Right cardiac atrium (tissue), 5 donors: ENCODE measurements around the gene SLC15A1. TPM values are rescaled to one million over a fixed set of nuclear protein-coding genes. Genes with fewer than 3 reads are reported as not detected.
"Not testable (repeated sequence)": the region's sequence is repeated elsewhere in the genome, so short reads cannot be mapped to it uniquely, and the experiment has no call there.

Experiments
- ATAC-seq, 2 donors: fragments of 200-7000 bp; cut with Tn5 transposase; one replicate each; pipeline versions ENCODE4 v1.8.0 to v1.9.1; 2020; ENCODE audit warnings: moderate library complexity in 2 of 2, mild to moderate bottlenecking in 1 of 2
- DNase-seq, 3 donors: peaks; one replicate each; pipeline ENCODE4 v3.0.0-alpha.2; 2020
- H3K27ac ChIP-seq: one replicate; pipeline ENCODE4 v1.5.1; 2013; ENCODE audit warnings: mild to moderate bottlenecking, low read length, control low read depth, moderate library complexity
- H3K27me3 ChIP-seq: one replicate; pipeline ENCODE4 v1.6.1; 2013; ENCODE audit not compliant: control insufficient read depth, insufficient read depth
- H3K4me1 ChIP-seq: one replicate; pipeline ENCODE4 v1.6.1; 2013; ENCODE audit warnings: low read length; ENCODE audit not compliant: control insufficient read depth, insufficient read depth
- H3K4me3 ChIP-seq: one replicate; pipeline ENCODE4 v1.5.1; 2013; ENCODE audit warnings: low read length, control low read depth
- H3K9me3 ChIP-seq: one replicate; pipeline ENCODE4 v1.6.1; 2013; ENCODE audit warnings: low read length; ENCODE audit not compliant: control insufficient read depth
- WGBS: extraction: QIAGEN DNeasy Blood & Tissue Kit; methylation state at CpG from one replicate; pipeline ENCODE4 v1.1.7; 2013; 5-methylcytosine and 5-hydroxymethylcytosine counted together
- intact Hi-C, 4 donors: fragments of 100-400 bp; cut with DNase I; formaldehyde crosslinking; loops; one replicate each; pipeline versions ENCODE4 v1.11.0 to v1.14.0; 2022 to 2023
- polyA plus RNA-seq: library from polyadenylated mRNA; stranded (reverse); fragments of 200-250 nt; gene quantifications from one replicate; pipeline ENCODE4 v1.2.3, GENCODE V29; 2013
- total RNA-seq, 4 donors: library from RNA; stranded (reverse); fragmentation: NEBNext Ultra II Directional; extraction: Animal tissue kit (Norgen Biotek cat#: 25700); gene quantifications; one replicate each; pipeline ENCODE4 v1.2.1, GENCODE V29; 2021
- donor health status: healthy with polysubstance abuse.
- donor health status: DM: no; HTN: yes; CAD: no.
- donor health status: DM: no; HTN: no; CAD: no.
- donor health status: DM: no; HTN: yes; CAD: no; lungs with severe emphysema.
- donor health status: DM: yes; HTN: yes; CAD: no.

The SLC15A1 gene
- total and polyA plus RNA-seq, 5 donors, result 0.11 TPM; not detected in 4

GRCh38 chr13:98768522-98768921 lies 16.1 kb upstream of the SLC15A1 start:
- ATAC-seq (no peak), DNase-seq (no peak)
- intact Hi-C loops, result no loop called here
- Histone ChIP-seq H3K27ac (no peak overlapping the region), H3K4me3 (no peak overlapping the region), H3K4me1 (no peaks in the 10 kb centered on the region), H3K9me3 (no peaks in the 10 kb centered on the region), H3K27me3 (no peaks in the 10 kb centered on the region)
- 82% methylated on average over 4 of the region's 4 CpGs for WGBS

- Histone ChIP-seq H3K27ac (no peak overlapping the region), H3K9me3 (no peaks in the 10 kb centered on the region), H3K27me3 (no peaks in the 10 kb centered on the region), H3K4me3 (no peak overlapping the region), H3K4me1 (no peaks in the 10 kb centered on the region)
- 75% methylated on average over 11 of the region's 11 CpGs for WGBS
- DNase-seq (no peak), ATAC-seq (no peak)
- intact Hi-C loops, result no loop called here
Measured at GRCh38 chr13:98766697-98767096, 14.2 kb upstream of the SLC15A1 start.

DNA sequence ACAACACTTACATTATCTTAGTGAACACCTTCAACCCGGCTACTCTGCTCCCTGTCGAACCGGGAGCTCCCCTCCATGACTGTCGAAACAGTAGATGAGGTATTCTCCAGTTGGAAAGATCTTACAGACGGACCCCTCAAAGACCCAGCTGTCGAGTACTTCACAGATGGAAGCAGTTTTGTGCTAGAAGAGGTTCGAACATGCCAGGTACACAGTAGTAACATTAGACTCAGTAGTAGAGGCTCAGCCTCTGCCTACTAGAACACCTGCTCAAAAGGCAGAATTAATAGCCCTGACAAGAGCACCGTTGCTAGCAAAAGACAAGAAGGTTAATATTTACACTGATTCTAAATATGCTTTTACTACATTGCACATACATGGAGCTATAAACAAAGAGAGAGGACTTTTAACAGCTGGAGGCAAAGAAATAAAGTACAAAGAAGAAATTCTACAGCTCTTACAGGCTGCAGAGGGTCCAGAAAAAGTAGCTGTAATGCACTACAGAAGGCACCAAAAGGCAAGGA lies 13.6 kb upstream of the SLC15A1 start:
- no peaks in the 10 kb centered on the region for H3K4me1 ChIP-seq
- H3K27me3 ChIP-seq, result no peaks in the 10 kb centered on the region
- H3K4me3 ChIP-seq, result no peak overlapping the region
- H3K27ac ChIP-seq, result no peak overlapping the region
- no peaks in the 10 kb centered on the region for H3K9me3 ChIP-seq
- ATAC-seq (no peak), DNase-seq (no peak)
- intact Hi-C loops, result no loop called here
- WGBS, result 87% methylated on average over 8 of the region's 8 CpGs

GRCh38 chr13:98761986-98762616 lies 9.6 kb upstream of the SLC15A1 start:
- Histone ChIP-seq H3K27me3 (no peaks in the 10 kb centered on the region), H3K27ac (no peak overlapping the region), H3K4me3 (peak overlapping the region; percentile 26), H3K9me3 (no peaks in the 10 kb centered on the region), H3K4me1 (no peaks in the 10 kb centered on the region)
- DNase-seq (no peak), ATAC-seq (no peak)
- whole genome bisulfite sequencing, result 81% methylated on average over 15 of the region's 15 CpGs
- intact Hi-C loops, result no loop called here

DNA sequence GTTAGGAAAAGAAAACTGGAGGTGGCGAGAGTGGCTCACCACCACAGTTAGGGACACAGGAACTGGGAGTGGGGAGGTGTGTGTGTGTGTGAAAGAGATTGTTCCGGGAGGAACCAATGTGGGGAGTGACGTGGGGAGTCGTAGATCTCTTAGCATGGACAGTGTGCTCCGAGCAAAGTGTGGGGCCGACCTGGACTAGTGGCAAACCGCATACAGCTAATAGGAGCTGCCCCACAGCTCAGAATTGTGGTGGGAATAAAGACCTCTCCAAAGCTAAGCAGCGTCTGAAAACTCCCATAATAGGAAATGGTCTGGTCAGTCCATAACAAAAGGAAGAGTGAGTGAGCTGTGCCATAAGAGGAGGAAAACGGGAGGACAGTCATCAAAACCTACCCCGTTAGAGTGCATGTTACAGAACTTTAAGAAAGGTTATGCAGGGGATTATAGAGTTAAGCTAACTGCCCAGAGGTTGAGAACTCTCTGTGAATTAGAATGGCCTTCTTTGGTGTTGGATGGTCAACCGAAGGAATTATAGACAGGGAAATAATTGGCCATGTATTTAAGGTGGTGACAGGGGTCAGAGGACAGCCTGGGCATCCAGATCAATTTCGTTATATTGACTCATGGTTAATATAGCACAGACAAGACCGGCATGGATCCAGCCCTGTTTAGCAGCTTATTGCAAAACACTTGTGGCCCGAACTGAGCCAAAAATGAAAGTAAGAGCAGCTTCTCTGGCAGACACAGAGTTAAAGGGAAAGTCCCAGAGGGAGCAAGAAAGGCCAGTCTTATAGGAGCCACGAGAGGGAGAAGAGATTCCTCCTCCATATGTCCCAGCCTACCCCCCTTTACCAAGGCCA lies 8.9 kb upstream of the SLC15A1 start:
- Histone ChIP-seq H3K4me1 (no peaks in the 10 kb centered on the region), H3K27ac (no peak overlapping the region), H3K9me3 (no peaks in the 10 kb centered on the region), H3K4me3 (peak overlapping the region; percentile 26), H3K27me3 (no peaks in the 10 kb centered on the region)
- intact Hi-C loops, result no loop called here
- DNase-seq (no peak), ATAC-seq (peak in 1 of 2 donors; percentile 16)
- WGBS, result 70% methylated on average over 15 of the region's 15 CpGs

DNA sequence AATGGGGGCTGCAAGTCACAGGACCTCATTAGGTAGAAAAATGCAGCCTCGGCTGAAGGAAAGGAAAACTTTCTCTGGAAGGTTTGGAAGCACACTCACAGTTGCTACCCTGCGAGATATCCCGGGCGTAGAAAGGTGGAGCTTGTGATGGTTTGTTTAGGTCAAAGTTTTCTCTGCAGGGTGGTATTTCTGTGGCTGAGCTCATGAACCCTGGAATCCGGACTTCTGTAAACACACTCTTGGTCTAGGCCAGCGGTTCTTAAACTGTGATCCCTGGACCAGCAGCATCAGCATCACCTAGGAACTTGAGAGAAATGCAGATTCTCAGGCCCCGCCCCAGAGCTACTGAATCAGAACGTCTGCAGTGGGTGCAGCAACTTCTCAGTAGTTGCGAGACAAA lies 3.3 kb upstream of the SLC15A1 start:
- intact Hi-C loops, result no loop called here
- 84% methylated on average over 9 of the region's 9 CpGs for WGBS

DNA sequence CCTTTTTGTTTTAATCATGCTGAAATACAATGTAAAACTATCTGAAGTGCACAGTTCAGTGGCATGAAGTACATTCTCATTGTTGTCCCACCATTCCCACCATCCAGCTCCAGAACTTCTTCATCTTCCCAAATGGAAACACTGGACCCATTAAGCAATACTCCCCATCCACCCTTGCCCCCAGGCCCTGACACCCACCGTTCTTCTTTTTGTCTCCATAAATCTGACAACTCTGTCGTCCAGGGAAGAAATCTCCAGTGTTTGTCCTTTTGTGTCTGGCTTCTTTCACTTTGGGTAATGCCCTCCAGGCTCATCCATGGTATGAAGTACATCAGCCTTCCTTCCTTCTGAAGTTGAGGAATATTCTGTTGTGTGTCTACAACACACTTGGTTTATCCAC lies 2.6 kb upstream of the SLC15A1 start:
- WGBS, result 85% methylated on average over 2 of the region's 2 CpGs
- intact Hi-C loops, result no loop called here
- H3K4me1 ChIP-seq, result no peaks in the 10 kb centered on the region
- H3K9me3 ChIP-seq, result no peaks in the 10 kb centered on the region
- no peak for ATAC-seq
- no peaks in the 10 kb centered on the region for H3K27me3 ChIP-seq
- no peak overlapping the region for H3K27ac ChIP-seq
- H3K4me3 ChIP-seq, result no peak overlapping the region
- DNase-seq, result no peak

More for the DNA sequence above, 3.3 kb upstream of the SLC15A1 start:
- ATAC-seq (no peak), DNase-seq (no peak)
- Histone ChIP-seq H3K4me1 (no peaks in the 10 kb centered on the region), H3K27ac (no peak overlapping the region), H3K4me3 (no peak overlapping the region), H3K27me3 (no peaks in the 10 kb centered on the region), H3K9me3 (no peaks in the 10 kb centered on the region)

DNA sequence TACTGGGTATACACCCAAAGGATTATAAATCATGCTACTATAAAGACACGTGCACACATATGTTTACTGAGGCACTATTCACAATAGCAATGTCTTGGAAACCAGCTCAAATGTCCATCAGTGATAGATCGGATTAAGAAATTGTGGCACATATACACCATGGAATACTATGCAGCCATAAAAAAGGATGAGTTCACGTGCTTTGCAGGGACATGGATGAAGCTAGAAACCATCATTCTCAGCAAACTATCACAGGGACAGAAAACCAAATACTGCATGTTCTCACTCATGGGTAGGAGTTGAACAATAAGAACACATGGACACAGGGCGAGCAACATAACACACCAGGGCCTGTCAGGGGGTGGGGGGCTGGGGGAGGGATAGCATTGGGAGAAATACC lies 2.0 kb upstream of the SLC15A1 start:
- H3K4me1 ChIP-seq, H3K4me3 ChIP-seq, DNase-seq, H3K9me3 ChIP-seq, H3K27me3 ChIP-seq, intact Hi-C loops, ATAC-seq, H3K27ac ChIP-seq: not testable (repeated sequence)
- WGBS, result 95% methylated on average over 4 of the region's 4 CpGs

- Histone ChIP-seq H3K4me1 (no peaks in the 10 kb centered on the region), H3K4me3 (peak overlapping the region; percentile 34), H3K9me3 (no peaks in the 10 kb centered on the region), H3K27ac (no peak overlapping the region), H3K27me3 (no peaks in the 10 kb centered on the region)
- WGBS, result 3% methylated on average over 36 of the region's 36 CpGs
- peak in 1 of 3 donors; percentile 28 for DNase-seq
- intact Hi-C loops, result no loop called here
- ATAC-seq, result peak; percentile 14 to 69
Measured at GRCh38 chr13:98751861-98752466, 508 bp downstream of the SLC15A1 start.

DNA sequence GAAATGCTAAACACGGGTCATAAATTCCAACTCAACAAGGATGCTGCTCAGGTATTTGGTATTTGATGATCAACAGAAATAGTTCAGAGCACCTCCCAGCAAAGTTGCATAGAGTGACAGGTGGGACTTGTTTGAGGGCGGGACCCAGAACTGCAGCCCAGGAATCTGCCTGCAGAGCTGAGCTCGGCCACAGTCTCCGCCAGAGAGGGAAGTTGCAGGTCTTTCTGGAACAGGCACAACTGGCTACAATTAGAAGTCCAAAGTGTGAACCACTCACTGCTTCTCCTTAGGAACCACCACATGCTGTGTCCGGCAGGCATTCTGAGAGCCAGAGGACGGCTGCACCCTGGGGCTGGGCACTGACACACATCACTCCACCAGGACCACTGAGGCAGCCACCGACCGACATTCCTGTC lies 1.1 kb downstream of the SLC15A1 start:
- no peaks in the 10 kb centered on the region for H3K27me3 ChIP-seq
- no peaks in the 10 kb centered on the region for H3K4me1 ChIP-seq
- 41% methylated on average over 8 of the region's 8 CpGs for WGBS
- peak in 1 of 2 donors; percentile 26 for ATAC-seq
- no peak overlapping the region for H3K4me3 ChIP-seq
- no peaks in the 10 kb centered on the region for H3K9me3 ChIP-seq
- intact Hi-C loops, result no loop called here
- no peak for DNase-seq
- no peak overlapping the region for H3K27ac ChIP-seq

DNA sequence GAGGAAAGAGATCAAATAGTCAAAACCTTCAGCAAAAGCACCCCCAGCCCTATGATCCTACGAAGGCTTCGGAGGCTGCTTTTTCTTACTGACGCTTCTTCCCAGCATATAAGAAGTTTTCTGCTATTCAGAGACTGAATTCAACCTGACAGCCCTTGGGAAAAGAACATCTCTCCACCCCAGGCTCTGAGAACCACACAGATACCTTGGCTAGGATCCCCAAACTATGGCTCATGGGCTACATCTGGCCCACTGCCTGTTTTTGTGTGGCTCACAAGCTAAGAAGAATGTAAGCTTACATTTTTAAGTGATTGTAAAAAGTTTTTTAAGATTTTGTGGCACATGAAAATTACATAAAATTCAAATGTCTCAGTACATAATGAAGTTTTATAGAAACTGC lies 3.0 kb downstream of the SLC15A1 start:
- 62% methylated on average over 3 of the region's 3 CpGs for WGBS
- Histone ChIP-seq H3K4me3 (no peak overlapping the region), H3K27me3 (no peaks in the 10 kb centered on the region), H3K27ac (no peak overlapping the region), H3K9me3 (no peaks in the 10 kb centered on the region), H3K4me1 (no peaks in the 10 kb centered on the region)
- intact Hi-C loops, result no loop called here
- DNase-seq, result no peak
- ATAC-seq, result no peak
